HUES48 (cell line): ENCODE measurements around the gene TMEM187.

Source experiments
- H3K27ac ChIP-seq: one replicate; pipeline ENCODE4 v1.7.0; 2013; ENCODE audit warnings: low read depth, low read length, inconsistent platforms
- H3K27me3 ChIP-seq: 2 replicates; pipeline ENCODE4 v1.6.1; 2013; ENCODE audit warnings: mild to moderate bottlenecking, low read length; ENCODE audit not compliant: control insufficient read depth, insufficient read depth
- H3K36me3 ChIP-seq: 2 replicates; pipeline ENCODE4 v1.6.1; 2013; ENCODE audit warnings: low read length; ENCODE audit not compliant: control insufficient read depth, insufficient read depth
- H3K4me1 ChIP-seq: 2 replicates; pipeline ENCODE4 v1.6.1; 2013; ENCODE audit warnings: mild to moderate bottlenecking, low read length; ENCODE audit not compliant: control insufficient read depth, insufficient read depth
- H3K4me3 ChIP-seq: 2 replicates; pipeline ENCODE4 v1.5.1; 2013; ENCODE audit warnings: mild to moderate bottlenecking, low read depth, low read length
- H3K9ac ChIP-seq: 2 replicates; pipeline ENCODE4 v1.6.1; 2013; ENCODE audit warnings: mild to moderate bottlenecking, low read depth, low read length, moderate library complexity
- H3K9me3 ChIP-seq: 2 replicates; pipeline ENCODE4 v1.6.1; 2013; ENCODE audit warnings: low read length; ENCODE audit not compliant: control insufficient read depth, insufficient read depth

TMEM187 gene

DNA sequence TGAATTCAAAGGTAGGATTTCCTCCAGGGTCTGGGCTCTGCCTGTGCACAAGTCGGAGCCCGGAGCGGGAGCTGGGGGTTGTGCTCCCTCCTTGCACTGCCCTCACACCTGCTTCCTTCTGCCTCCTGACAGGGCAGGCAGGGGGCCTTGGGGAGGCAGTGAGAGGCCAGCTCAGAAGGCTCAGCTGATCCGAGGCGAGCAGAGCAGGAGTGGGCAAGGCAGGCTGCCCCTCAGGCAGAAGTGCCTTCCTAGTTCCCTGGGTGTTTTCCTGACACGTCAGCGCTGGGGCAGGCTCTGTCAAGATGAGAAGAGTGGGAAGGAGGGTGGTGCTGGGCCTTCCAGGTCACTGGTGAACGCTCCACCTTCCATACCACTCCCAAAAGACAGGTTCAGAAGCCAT lies 52.7 kb downstream of the TMEM187 start:
- H3K27me3 ChIP-seq, result no peaks in the 10 kb centered on the region
- H3K27ac ChIP-seq, result no peak overlapping the region
- H3K4me3 ChIP-seq, result no peak overlapping the region
- peaks cover 14% of the 10 kb centered on the region for H3K9me3 ChIP-seq
- no peak overlapping the region for H3K9ac ChIP-seq
- peaks cover 11% of the 10 kb centered on the region; the same call in 1 of the 2 replicates for H3K4me1 ChIP-seq
- H3K36me3 ChIP-seq, result peaks cover 3% of the 10 kb centered on the region; the same call in 1 of the 2 replicates

DNA sequence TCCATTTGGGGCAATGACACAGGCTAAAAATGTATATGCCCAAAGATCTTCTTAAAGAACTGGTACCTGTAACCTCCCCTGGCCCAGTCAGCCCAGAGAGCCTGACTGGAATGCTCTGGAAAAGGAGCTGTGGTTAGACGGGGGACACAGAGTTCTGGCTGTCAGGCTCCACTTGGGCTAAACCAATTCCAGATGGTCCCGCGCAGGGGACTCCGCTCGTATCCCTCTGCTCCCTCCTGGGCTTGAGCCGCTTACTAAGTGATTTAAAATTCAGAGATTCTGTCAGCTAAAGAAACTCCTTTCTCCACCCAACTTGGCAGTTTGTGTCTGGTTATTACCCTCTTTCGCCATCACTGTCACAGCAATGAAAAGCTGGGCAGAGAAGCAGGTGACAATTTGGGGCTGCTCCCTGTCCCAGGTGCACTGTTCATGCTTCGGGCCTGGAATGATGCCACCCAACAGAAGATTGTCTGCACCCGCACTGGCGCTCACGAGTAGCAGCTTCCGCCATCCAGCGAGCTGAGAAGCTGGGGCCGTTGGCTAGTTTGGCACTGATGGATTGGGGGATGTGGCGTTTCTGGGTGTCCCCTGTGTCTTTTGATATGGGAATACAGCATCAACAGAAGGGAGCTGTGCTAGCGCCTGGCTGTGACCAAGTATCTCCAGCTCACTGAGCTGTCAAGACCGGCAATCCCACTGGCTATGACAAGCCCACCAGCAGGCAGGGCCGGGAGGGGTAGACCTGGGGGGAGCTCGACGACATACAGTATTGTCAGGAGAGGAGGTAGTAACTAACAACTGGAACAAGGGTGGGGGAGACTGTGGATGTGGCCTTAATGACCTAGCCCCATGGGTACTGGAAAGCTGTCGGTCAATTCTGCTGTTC lies 53.8 kb downstream of the TMEM187 start:
- H3K4me1 ChIP-seq, result peaks cover 11% of the 10 kb centered on the region; the same call in 1 of the 2 replicates
- no peaks in the 10 kb centered on the region for H3K27me3 ChIP-seq
- no peak overlapping the region for H3K9ac ChIP-seq
- peaks cover 9% of the 10 kb centered on the region; the same call in 1 of the 2 replicates for H3K9me3 ChIP-seq
- no peak overlapping the region for H3K4me3 ChIP-seq
- peaks cover 8% of the 10 kb centered on the region; the same call in 1 of the 2 replicates for H3K36me3 ChIP-seq
- no peak overlapping the region for H3K27ac ChIP-seq

DNA sequence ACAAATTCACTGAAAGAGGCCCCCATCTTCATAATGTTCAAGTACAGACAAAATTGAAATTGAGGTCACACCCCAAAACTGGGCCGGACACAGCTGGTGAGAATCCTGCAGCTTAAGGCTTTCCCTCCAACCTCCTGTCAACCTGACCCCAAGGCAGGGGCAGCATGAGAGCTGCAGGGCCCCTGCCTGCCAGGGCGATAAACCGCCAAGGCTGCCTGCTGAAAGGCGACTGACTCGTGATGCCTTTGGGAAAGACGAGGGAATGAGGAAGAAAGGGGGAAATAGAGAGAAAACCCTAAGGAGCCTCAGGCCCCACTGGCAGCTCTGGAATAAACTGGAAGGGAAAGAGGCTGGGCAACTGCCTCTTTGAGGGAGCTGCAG lies 54.5 kb downstream of the TMEM187 start:
- Histone ChIP-seq H3K27ac (no peak overlapping the region), H3K36me3 (peaks cover 14% of the 10 kb centered on the region), H3K4me1 (peaks cover 8% of the 10 kb centered on the region; the same call in 1 of the 2 replicates), H3K9ac (no peak overlapping the region), H3K4me3 (no peak overlapping the region), H3K27me3 (no peaks in the 10 kb centered on the region), H3K9me3 (peaks cover 9% of the 10 kb centered on the region; the same call in 1 of the 2 replicates)

DNA sequence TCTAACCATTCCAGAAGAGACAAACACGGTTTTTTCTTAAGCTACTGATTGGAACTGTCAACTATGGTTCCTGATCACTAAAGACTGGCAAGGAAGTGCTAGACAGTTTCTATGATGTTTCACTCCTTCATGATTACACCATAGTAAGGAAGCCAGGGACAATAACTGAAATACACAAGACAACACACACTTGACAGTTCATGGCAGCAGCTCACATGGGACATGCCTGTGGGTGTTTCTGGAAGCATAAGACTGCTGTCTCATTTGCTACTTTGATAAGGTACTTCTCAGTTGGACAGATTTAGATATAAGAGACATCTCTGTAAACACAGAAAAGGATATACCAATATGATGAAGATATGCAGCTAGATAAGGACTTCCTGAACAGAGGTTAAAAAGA lies 55.4 kb downstream of the TMEM187 start:
- no peaks in the 10 kb centered on the region for H3K27me3 ChIP-seq

DNA sequence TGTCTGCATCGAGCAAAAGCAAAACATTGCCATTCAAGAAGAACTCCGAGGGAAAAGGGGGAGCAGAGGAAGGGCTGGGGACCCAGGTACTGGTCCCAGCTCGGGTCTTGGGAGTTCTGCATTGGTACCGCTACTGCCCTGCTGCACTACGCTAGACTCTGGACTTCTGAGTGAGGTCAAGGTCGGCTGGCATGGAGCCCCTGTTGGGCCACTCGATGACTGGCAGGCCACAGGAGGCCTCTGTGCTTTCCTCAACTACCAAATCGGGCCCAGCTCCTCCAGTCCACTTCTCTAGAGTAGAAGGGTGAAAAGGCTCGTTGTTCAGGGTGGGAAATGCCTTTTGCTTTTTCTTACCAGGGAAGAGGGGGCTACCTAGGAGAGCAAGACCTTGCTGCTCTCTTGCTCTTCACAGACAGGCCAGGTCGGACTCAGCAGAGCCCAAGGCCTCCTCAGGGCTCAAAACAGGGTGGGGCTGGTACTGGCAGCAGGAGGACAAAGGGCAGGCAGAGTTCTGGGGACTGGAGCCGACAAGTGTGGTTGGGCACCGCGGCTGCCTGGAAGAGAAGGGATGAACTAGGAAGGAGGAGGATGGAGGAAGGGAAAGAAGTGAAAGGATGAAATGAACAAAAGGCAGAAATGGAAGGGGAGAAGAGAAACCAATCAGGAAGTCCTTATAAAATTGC lies 56.1 kb downstream of the TMEM187 start:
- H3K27me3 ChIP-seq, result no peaks in the 10 kb centered on the region
- no peak overlapping the region for H3K4me3 ChIP-seq
- H3K9me3 ChIP-seq, result peaks cover 9% of the 10 kb centered on the region; the same call in 1 of the 2 replicates
- no peak overlapping the region for H3K9ac ChIP-seq
- H3K27ac ChIP-seq, result no peak overlapping the region
- peaks cover 4% of the 10 kb centered on the region; the same call in 1 of the 2 replicates for H3K4me1 ChIP-seq
- H3K36me3 ChIP-seq, result peaks cover 17% of the 10 kb centered on the region

More for the DNA sequence above, 55.4 kb downstream of the TMEM187 start:
- Histone ChIP-seq H3K9me3 (peaks cover 9% of the 10 kb centered on the region; the same call in 1 of the 2 replicates), H3K4me3 (no peak overlapping the region), H3K9ac (no peak overlapping the region), H3K36me3 (peaks cover 17% of the 10 kb centered on the region), H3K4me1 (peaks cover 2% of the 10 kb centered on the region; the same call in 1 of the 2 replicates), H3K27ac (no peak overlapping the region)

DNA sequence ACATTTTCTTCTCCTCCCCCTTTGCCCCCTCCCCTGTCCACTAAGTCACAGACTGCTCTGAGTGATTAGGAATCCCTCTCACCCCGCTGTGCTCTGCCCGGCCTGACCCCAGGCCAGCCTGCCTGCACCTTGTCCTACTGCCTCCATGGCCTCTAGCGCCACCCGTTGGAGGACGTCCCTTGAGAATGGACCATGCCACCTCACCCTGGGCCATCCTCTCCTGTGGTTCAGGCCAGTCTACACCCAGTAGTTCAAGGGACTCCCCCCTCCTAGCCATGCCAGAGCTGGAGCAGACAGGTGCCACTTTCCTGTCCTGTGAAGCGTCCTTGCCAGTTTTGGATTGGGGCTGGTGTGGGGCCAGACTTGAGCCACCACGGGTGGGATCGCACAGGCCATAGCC lies 56.9 kb downstream of the TMEM187 start:
- H3K27ac ChIP-seq, result no peak overlapping the region
- H3K9ac ChIP-seq, result no peak overlapping the region
- H3K4me3 ChIP-seq, result no peak overlapping the region
- no peaks in the 10 kb centered on the region for H3K27me3 ChIP-seq
- peaks cover 4% of the 10 kb centered on the region; the same call in 1 of the 2 replicates for H3K4me1 ChIP-seq
- H3K9me3 ChIP-seq, result peaks cover under 1% of the 10 kb centered on the region; the same call in 1 of the 2 replicates
- H3K36me3 ChIP-seq, result peaks cover 17% of the 10 kb centered on the region

DNA sequence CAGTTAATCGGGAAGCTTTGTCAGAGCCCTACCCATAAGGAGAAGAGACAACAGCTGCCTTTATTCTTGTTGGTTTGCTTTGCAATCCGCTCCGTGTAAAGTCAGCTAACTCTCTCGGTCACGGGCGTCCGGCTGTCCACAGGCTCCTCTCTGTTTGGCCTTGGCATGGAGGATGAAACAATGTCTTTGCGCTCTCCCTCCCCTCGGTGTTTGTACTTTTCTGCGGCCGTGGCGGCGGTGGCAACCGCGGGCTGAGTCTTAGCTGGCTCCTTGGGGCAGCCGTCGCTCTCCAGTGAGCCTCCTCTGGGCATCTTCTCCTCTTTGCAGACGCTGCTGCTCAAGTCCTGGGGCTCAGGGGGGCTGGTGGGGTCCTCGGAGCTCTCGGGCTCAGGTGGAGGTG lies 57.7 kb downstream of the TMEM187 start:
- Histone ChIP-seq H3K9ac (no peak overlapping the region), H3K4me1 (peaks cover 4% of the 10 kb centered on the region; the same call in 1 of the 2 replicates), H3K4me3 (no peak overlapping the region), H3K36me3 (peaks cover 17% of the 10 kb centered on the region), H3K27me3 (no peaks in the 10 kb centered on the region), H3K9me3 (peaks cover 2% of the 10 kb centered on the region; the same call in 1 of the 2 replicates), H3K27ac (no peak overlapping the region)

DNA sequence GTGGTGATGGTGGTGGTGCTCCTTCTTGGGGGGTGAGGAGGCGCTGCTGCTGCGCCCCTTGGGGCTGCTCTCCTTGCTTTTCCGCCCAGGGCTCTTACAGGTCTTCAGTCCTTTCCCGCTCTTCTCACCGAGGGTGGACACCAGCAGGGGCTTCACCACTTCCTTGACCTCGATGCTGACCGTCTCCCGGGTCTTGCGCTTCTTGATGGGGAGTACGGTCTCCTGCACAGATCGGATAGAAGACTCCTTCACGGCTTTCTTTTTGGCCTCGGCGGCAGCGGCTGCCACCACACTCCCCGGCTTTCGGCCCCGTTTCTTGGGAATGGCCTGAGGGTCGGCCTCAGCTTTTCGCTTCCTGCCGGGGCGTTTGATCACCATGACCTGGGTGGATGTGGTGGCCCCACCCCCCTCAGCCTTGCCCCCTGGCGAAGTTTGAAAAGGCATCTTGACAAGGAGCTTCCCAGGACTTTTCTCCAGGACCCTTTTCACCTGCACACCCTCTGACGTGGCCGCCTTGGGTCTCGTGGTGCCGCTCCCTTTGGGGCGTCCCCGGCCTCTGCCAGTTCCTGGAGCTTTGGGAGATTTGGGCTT lies 58.3 kb downstream of the TMEM187 start:
- Histone ChIP-seq H3K9ac (no peak overlapping the region), H3K36me3 (peaks cover 17% of the 10 kb centered on the region), H3K27ac (no peak overlapping the region), H3K4me3 (no peak overlapping the region), H3K27me3 (no peaks in the 10 kb centered on the region), H3K9me3 (peaks cover 2% of the 10 kb centered on the region; the same call in 1 of the 2 replicates), H3K4me1 (peaks cover 4% of the 10 kb centered on the region; the same call in 1 of the 2 replicates)

DNA sequence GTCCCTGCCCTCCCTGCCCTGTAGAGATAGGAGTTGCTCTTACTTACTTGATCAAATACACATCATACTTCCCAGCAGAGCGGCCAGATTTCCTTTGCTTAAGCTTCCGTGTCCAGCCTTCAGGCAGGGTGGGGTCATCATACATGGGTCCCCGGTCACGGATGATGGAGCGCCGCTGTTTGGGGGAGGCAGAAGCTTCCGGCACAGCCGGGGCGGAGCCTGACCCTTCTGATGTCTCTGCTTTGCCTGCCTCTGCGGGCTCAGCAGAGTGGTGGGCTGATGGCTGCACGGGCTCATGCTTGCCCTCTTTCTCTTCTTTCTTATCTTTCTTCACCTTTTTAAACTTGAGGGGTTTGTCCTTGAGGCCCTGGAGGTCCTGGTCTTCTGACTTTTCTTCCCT lies 59.6 kb downstream of the TMEM187 start:
- Histone ChIP-seq H3K9ac (no peak overlapping the region), H3K4me1 (peaks cover 7% of the 10 kb centered on the region), H3K4me3 (no peak overlapping the region), H3K27ac (no peak overlapping the region), H3K9me3 (peaks cover 2% of the 10 kb centered on the region; the same call in 1 of the 2 replicates), H3K27me3 (no peaks in the 10 kb centered on the region), H3K36me3 (peaks cover 17% of the 10 kb centered on the region)

DNA sequence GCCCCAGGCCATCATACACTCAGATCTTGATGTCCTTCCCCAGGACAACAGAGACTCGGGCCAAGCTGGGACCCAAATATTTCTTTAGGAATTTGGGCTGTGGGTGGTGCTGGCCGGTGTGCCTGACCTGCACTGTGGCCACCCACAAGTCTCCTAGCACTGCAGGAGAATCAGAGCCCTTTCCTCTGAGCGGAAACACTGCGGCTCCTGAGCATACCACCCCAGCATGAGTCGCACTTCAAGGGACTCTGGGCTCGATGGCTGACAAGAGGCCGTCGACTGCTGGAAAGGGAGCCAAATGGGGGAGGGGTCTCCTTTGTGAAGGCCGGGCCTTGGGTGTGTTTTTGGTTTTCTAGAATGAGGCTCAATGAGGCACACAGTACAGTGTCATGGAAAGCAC lies 60.1 kb downstream of the TMEM187 start:
- H3K36me3 ChIP-seq, result peaks cover 17% of the 10 kb centered on the region
- H3K4me3 ChIP-seq, result no peak overlapping the region
- H3K4me1 ChIP-seq, result peaks cover 7% of the 10 kb centered on the region
- no peak overlapping the region for H3K9ac ChIP-seq
- H3K27ac ChIP-seq, result peak overlapping the region; percentile 47
- H3K9me3 ChIP-seq, result peaks cover 4% of the 10 kb centered on the region; the same call in 1 of the 2 replicates
- H3K27me3 ChIP-seq, result no peaks in the 10 kb centered on the region
